K562 (cell line): ENCODE data around the gene KLHL18. TPM values are rescaled to one million over a fixed set of nuclear protein-coding genes. Genes with fewer than 3 reads are reported as not detected.

ENCODE experiments used
- ATF4 ChIP-seq: fragments of 450-650 bp; formaldehyde crosslinking; IDR thresholded peaks from 2 replicates; pipeline ENCODE4 v1.4.0; 2022; ENCODE audit warnings: mild to moderate bottlenecking, moderate library complexity
- DLX4 ChIP-seq: fragments of 250-450 bp; sonication (Bioruptor Pico); IDR thresholded peaks from 2 replicates; pipeline ENCODE4 v1.6.1; 2021; ENCODE audit warnings: mild to moderate bottlenecking
- DNMT1 ChIP-seq: fragments of 450-650 bp; IDR thresholded peaks from 2 replicates; pipeline ENCODE4 v1.6.1; 2016; ENCODE audit warnings: antibody characterized with exemption, mild to moderate bottlenecking
- GATA2 ChIP-seq: sonication (generic); formaldehyde crosslinking; IDR thresholded peaks from 2 replicates; pipeline ENCODE4 v1.4.0; 2020; ENCODE audit warnings: mild to moderate bottlenecking, missing genetic modification reagents
- IRF9 ChIP-seq: fragments of 450-650 bp; IDR thresholded peaks from 2 replicates; pipeline ENCODE4 v1.6.1; 2016; ENCODE audit warnings: missing biosample characterization, missing genetic modification characterization
- KLF10 ChIP-seq: fragments of 250-450 bp; sonication (Bioruptor Pico); IDR thresholded peaks from 2 replicates; pipeline ENCODE4 v1.6.1; 2021; ENCODE audit warnings: matching md5 sums
- MAFG ChIP-seq: fragments of 450-650 bp; conservative IDR thresholded peaks from 2 replicates; pipeline ENCODE4 v1.6.1; 2016; ENCODE audit warnings: missing genetic modification characterization, missing compliant biosample characterization
- NR2F6 ChIP-seq: fragments of 450-650 bp; formaldehyde crosslinking; IDR thresholded peaks from 2 replicates; pipeline ENCODE4 v1.4.0; 2020; ENCODE audit warnings: mild to moderate bottlenecking
- NR4A1 ChIP-seq, 2 experiments: fragments of 250-450 bp in 1 of 2; fragments of 450-650 bp in 1 of 2; sonication (Bioruptor Pico) in 1 of 2; IDR thresholded peaks; 2 replicates each; pipeline versions ENCODE4 v1.4.0 to v1.6.1; 2016 to 2020; ENCODE audit warnings: mild to moderate bottlenecking in 2 of 2, missing compliant biosample characterization in 1 of 2, missing genetic modification characterization in 1 of 2, moderate library complexity in 1 of 2
- OTX1 ChIP-seq: fragments of 450-650 bp; formaldehyde crosslinking; IDR thresholded peaks from 2 replicates; pipeline ENCODE4 v1.4.0; 2022; ENCODE audit warnings: mild to moderate bottlenecking
- PML ChIP-seq: IDR thresholded peaks from 2 replicates; pipeline ENCODE4 v1.6.1; 2012; ENCODE audit warnings: low read length, inconsistent platforms
- RBM14 ChIP-seq: fragments of 200-400 bp; formaldehyde crosslinking; IDR thresholded peaks from 2 replicates; pipeline ENCODE4 v1.6.1; 2018; ENCODE audit warnings: low read depth, mild to moderate bottlenecking, low read length, moderate library complexity, borderline replicate concordance; ENCODE audit not compliant: insufficient read depth
- RHOXF2B ChIP-seq: fragments of 250-450 bp; sonication (Bioruptor Pico); conservative IDR thresholded peaks from 2 replicates; pipeline ENCODE4 v1.5.1; 2021
- SRSF3 ChIP-seq: fragments of 200-400 bp; formaldehyde crosslinking; IDR thresholded peaks from 2 replicates; pipeline ENCODE4 v1.6.1; 2016; ENCODE audit warnings: mild to moderate bottlenecking, low read length, moderate library complexity; ENCODE audit not compliant: insufficient read depth
- YY1 ChIP-seq, 3 experiments: IDR thresholded peaks; 2 replicates each; pipeline ENCODE4 v1.6.1; 2011; ENCODE audit warnings: low read length in 2 of 3, mild to moderate bottlenecking in 2 of 3, moderate library complexity in 2 of 3, borderline replicate concordance in 1 of 3, control low read depth in 1 of 3, low read depth in 1 of 3; ENCODE audit not compliant: insufficient read depth in 3 of 3, insufficient replicate concordance in 2 of 3, control insufficient read depth in 1 of 3, insufficient read length in 1 of 3; ENCODE audit errors: extremely low read depth in 1 of 3
- ZBTB9 ChIP-seq: fragments of 450-650 bp; formaldehyde crosslinking; IDR thresholded peaks from 2 replicates; pipeline ENCODE4 v1.4.0; 2020; ENCODE audit warnings: mild to moderate bottlenecking, moderate library complexity
- ZNF197 ChIP-seq: fragments of 200-800 bp; sonication (Bioruptor generic); IDR thresholded peaks from 2 replicates; pipeline ENCODE4 v1.6.1; 2016; ENCODE audit warnings: low read depth, missing genetic modification characterization, missing compliant biosample characterization
- ZNF280B ChIP-seq: fragments of 250-450 bp; sonication (Bioruptor Pico); IDR thresholded peaks from 2 replicates; pipeline ENCODE4 v1.5.1; 2021; ENCODE audit warnings: mild to moderate bottlenecking
- ZNF354B ChIP-seq: fragments of 250-450 bp; sonication (Bioruptor Pico); IDR thresholded peaks from 2 replicates; pipeline ENCODE4 v1.4.0; 2020
- ZNF395 ChIP-seq: fragments of 200-800 bp; sonication (Bioruptor generic); IDR thresholded peaks from 2 replicates; pipeline ENCODE4 v1.6.1; 2017; ENCODE audit warnings: missing genetic modification characterization, missing compliant biosample characterization
- ZNF707 ChIP-seq: fragments of 250-450 bp; sonication (Bioruptor Pico); conservative IDR thresholded peaks from 2 replicates; pipeline ENCODE4 v1.8.0; 2022; ENCODE audit warnings: inconsistent platforms, mild to moderate bottlenecking, moderate library complexity
- polyA plus RNA-seq, 8 experiments: library from polyadenylated mRNA; depleted of rRNA in 4 of 8; stranded (reverse) in 5 of 8; unstranded in 3 of 8; fragments of >200 nt; fragmentation: Nextera tagmentation in 2 of 8; fragmentation: Illumina TruSeq in 1 of 8; extraction: Ambion mirVana in 2 of 8; extraction: Trizol in 1 of 8; gene quantifications; 2 replicates each; pipeline versions ENCODE4 v1.2.1 to v1.2.3, GENCODE V29; 2011 to 2014; ENCODE audit warnings: inconsistent platforms in 1 of 8, missing spikeins in 1 of 8
- total RNA-seq, 7 experiments: library from RNA; depleted of rRNA in 6 of 7; stranded (reverse); fragments of >200 nt in 6 of 7; fragmentation: Illumina TruSeq in 2 of 7; extraction: Trizol in 2 of 7; gene quantifications; 2 replicates each; pipeline versions ENCODE4 v1.2.1 to v1.2.3, GENCODE V29; 2011 to 2021; ENCODE audit warnings: low replicate concordance in 1 of 7

The KLHL18 gene
- total and polyA plus RNA-seq, 9 of the 15 experiments (the other 6 are each of a cell fraction or from before 2014, with no cell fraction given): 26.7 to 97.5 (median 48.7) TPM

GRCh38 chr3:47315069-47315647 lies 32.4 kb downstream of the KLHL18 start (continued):
- TF ChIP-seq ZNF395 (CRISPR knock-in tag) (peak; percentile 77; the same call in 1 of the 2 replicates), DNMT1 (no peak), ATF4 (0 out of 2 replicates have a peak, but pooled peaks have one; percentile 60), OTX1 (CRISPR knock-in tag) (no peak), NR2F6 (CRISPR knock-in tag) (no peak), ZNF707 (CRISPR knock-in tag) (no peak), RBM14 (no peak), ZNF197 (CRISPR knock-in tag) (peak; percentile 94), MAFG (tag) (no peak), RHOXF2B (CRISPR knock-in tag) (no peak), KLF10 (CRISPR knock-in tag) (no peak), NR4A1 (CRISPR knock-in tag; IDR thresholded peaks at IDR 0.05) (no peak), NR4A1 (tag; IDR thresholded peaks at IDR 0.05) (peak; percentile 89), DLX4 (CRISPR knock-in tag) (no peak), ZNF354B (CRISPR knock-in tag) (no peak), ZBTB9 (CRISPR knock-in tag) (no peak; the same call in none of the 2 replicates), IRF9 (tag) (no peak), GATA2 (CRISPR knock-in tag) (no peak), ZNF280B (CRISPR knock-in tag) (no peak), YY1 (IDR thresholded peaks at IDR 0.05; ENCODE audit: borderline replicate concordance in 1 of 3, control insufficient read depth in 1 of 3, extremely low read depth in 1 of 3, insufficient read depth in 3 of 3, insufficient read length in 1 of 3, insufficient replicate concordance in 2 of 3, low read depth in 1 of 3, low read length in 2 of 3) (no peak), PML (peak; percentile 95), SRSF3 (no peak)
